Measurements from ENCODE around the gene C20orf204.

C20orf204 gene

GRCh38 chr20:64079273-64080012 is 43.5 kb downstream of the C20orf204 start, which contains the start of gene RGS19:
Gene RGS19, minus strand, starts transcription at chr20:64079518. Its CDS starts 2,632 bp downstream, at chr20:64076886.
- peak within 1 kb of the TSS; percentile 60 for H3K4me3 ChIP-seq (ENCODE audit: low read depth, low read length)
- DNase-seq (ENCODE audit: low read depth): no peak
- in situ Hi-C loops (cut with HindIII; ENCODE audit: low sequenced_read_pairs): no loop called here
- TF ChIP-seq CTCF (IDR thresholded peaks at IDR 0.05; ENCODE audit: low read depth, low read length, missing control alignments): no peak

DNA sequence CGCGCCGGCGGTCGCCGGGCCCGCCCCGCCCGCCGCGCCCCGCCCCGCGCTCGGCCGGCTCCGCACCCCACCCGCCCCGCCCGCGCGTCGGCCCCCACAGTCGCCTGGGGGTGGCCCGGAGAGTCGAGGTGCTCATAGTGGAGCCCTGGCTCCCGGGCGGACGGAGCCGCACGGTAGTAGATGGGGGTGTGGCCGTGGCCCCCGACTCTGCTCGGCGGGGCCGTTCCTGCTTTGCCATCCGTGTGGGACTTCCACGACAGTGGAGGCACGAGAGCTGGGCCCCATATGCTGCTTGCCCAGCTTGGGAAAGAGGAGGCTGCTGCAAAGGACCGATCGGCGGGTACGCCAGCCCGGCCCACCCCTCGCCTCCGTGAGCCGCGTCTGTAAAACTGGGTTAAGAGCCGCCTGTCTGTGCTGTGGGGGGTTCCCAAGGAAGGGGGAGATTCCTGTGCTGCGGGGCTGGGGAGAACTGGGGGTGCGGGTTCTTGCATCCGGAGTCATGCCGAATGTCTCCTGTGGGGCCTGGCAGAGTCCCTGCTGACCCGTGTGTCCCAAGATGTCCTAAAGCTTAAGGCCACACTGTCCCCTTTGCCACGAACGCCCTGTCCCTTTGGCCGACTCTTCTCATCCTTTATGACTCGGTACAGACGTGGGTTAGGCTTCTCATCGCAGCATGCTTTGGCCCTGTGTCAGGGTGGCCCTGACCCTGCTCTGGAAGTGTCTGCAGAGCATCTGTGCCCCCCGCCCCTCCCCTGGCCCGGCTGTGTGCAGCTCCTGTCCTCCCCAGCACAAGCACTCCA is 44.2 kb downstream of the C20orf204 start, which contains the start of gene OPRL1:
Gene OPRL1 (plus strand): TSS at position 70 of the 800 bp plus-strand sequence. CDS start 12,639 bp downstream, outside the sequence.
- peak within 1 kb of the TSS; percentile 60 for H3K4me3 ChIP-seq (ENCODE audit: low read depth, low read length)
- DNase-seq (ENCODE audit: low read depth): no peak
- TF ChIP-seq CTCF (IDR thresholded peaks at IDR 0.05; ENCODE audit: low read depth, low read length, missing control alignments): no peak
- in situ Hi-C loops (cut with HindIII; ENCODE audit: low sequenced_read_pairs): no loop called here

GRCh38 chr20:64080813-64081623 is 45.0 kb downstream of the C20orf204 start:
- DNase-seq (ENCODE audit: low read depth): no peak
- peak overlapping the region; percentile 60 for H3K4me3 ChIP-seq (ENCODE audit: low read depth, low read length)
- in situ Hi-C loops (cut with HindIII; ENCODE audit: low sequenced_read_pairs): no loop called here
- no peak for TF ChIP-seq CTCF (IDR thresholded peaks at IDR 0.05; ENCODE audit: low read depth, low read length, missing control alignments)

DNA sequence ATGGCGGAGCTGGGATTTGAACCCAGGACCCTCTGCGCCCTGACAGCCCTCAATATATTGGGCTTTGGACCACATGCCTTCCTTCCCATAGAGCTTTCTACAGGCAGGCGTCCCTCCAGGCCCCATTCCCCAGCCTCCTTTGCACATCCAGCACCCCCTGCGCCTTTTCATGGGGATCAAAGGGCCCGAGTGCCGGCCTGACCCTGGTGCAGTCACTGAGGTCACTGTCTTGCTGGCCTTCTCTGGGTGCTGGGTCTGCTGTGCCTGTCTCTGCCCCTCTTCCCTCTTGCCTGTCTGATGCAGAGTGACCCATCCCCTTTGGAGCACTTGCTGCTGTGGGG is 45.6 kb downstream of the C20orf204 start:
- no peak overlapping the region for H3K4me3 ChIP-seq (ENCODE audit: low read depth, low read length)
- in situ Hi-C loops (cut with HindIII; ENCODE audit: low sequenced_read_pairs): no loop called here
- DNase-seq (ENCODE audit: low read depth): no peak
- TF ChIP-seq CTCF (IDR thresholded peaks at IDR 0.05; ENCODE audit: low read depth, low read length, missing control alignments): no peak

GRCh38 chr20:64082126-64082731 is 46.2 kb downstream of the C20orf204 start:
- no peak for TF ChIP-seq CTCF (IDR thresholded peaks at IDR 0.05; ENCODE audit: low read depth, low read length, missing control alignments)
- H3K4me3 ChIP-seq (ENCODE audit: low read depth, low read length): no peak overlapping the region
- DNase-seq (ENCODE audit: low read depth): no peak
- in situ Hi-C loops (cut with HindIII; ENCODE audit: low sequenced_read_pairs): no loop called here

Measured in astrocyte of the cerebellum (primary cell).